ENCODE results near the gene CRACR2B. TPM values are rescaled to one million over a fixed set of nuclear protein-coding genes. Genes with fewer than 3 reads are reported as not detected.

CRACR2B gene
- total RNA-seq, 2 donors from 2014 or later: 23.2 to 83.0 TPM

DNA sequence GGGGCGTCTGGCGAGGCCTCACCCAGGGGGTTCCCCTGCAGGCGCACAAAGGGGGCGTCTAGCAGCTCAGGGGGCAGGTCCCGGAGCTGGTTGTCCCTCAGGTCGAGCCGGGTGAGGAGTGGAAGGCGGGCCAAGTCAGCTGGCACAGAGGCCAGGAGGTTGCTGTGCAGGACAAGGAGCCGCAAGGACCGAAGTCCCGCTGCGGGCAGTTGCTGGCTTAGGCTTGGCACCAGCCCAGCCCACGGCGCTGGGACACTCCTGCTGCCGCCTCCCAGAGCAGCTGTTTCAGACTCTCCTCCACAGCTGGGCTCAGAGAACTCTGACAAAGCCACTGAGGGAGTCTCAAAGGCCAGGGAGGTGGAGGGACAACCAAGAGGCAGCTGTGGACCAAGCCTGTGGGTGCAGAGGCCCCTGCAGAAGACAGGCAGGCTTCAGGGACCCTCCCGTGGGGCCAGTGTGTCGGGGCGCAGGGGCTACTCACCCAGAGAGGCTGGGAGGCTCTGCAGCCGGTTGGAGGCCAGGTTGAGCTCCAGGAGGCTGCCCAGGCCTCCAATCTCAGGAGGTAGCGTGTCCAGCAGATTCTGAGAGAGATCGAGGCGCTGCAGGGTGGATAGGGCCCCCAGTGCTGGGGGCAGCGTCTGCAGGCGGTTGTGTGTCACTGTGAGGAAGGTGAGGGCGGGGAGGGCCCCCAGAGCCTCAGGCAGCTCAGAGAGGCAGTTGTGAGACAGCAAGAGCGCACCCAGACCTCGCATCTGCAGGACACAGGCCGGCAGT, 24.8 kb upstream of the CRACR2B start:
- Histone ChIP-seq H3K4me1 (replicated peaks) (peaks cover 13% of the 10 kb centered on the region), H3K4me3 (no peak overlapping the region), H3K27me3 (replicated peaks; ENCODE audit: insufficient read depth) (no peaks in the 10 kb centered on the region), H3K27ac (no peak overlapping the region), H3K9me3 (no peaks in the 10 kb centered on the region), H3K36me3 (no peaks in the 10 kb centered on the region)
- TF ChIP-seq, protein P1, sequence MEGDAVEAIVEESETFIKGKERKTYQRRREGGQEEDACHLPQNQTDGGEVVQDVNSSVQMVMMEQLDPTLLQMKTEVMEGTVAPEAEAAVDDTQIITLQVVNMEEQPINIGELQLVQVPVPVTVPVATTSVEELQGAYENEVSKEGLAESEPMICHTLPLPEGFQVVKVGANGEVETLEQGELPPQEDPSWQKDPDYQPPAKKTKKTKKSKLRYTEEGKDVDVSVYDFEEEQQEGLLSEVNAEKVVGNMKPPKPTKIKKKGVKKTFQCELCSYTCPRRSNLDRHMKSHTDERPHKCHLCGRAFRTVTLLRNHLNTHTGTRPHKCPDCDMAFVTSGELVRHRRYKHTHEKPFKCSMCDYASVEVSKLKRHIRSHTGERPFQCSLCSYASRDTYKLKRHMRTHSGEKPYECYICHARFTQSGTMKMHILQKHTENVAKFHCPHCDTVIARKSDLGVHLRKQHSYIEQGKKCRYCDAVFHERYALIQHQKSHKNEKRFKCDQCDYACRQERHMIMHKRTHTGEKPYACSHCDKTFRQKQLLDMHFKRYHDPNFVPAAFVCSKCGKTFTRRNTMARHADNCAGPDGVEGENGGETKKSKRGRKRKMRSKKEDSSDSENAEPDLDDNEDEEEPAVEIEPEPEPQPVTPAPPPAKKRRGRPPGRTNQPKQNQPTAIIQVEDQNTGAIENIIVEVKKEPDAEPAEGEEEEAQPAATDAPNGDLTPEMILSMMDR (IDR thresholded peaks at IDR 0.05): no peak
- TF ChIP-seq POLR2AphosphoS5 (IDR thresholded peaks at IDR 0.05) (no peak), POLR2A (IDR thresholded peaks at IDR 0.05) (no peak)
- DNase-seq (ENCODE audit: low spot score): no peak
- intact Hi-C loops (cut with DNase I): no loop called here
- 88% methylated on average over 28 of the region's 28 CpGs for WGBS

DNA sequence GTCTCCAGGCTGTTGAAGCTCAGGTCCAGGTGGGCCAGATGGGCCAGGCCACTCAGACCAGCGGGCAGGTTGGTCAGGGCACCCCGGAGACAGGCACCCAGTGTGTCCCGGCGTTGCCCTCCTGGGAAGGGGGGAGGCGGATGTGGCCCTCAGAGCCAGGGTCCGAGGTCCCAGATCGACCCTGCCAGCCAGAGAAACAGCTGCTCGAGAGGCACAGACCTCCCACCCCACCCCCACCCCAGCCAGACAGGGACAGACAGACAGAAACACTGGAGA, 24.3 kb upstream of the CRACR2B start:
- H3K27me3 ChIP-seq (replicated peaks; ENCODE audit: insufficient read depth): no peaks in the 10 kb centered on the region
- WGBS: 79% methylated on average over 7 of the region's 8 CpGs
- H3K4me3 ChIP-seq: no peak overlapping the region
- DNase-seq (ENCODE audit: low spot score): no peak
- peaks cover 13% of the 10 kb centered on the region for H3K4me1 ChIP-seq (replicated peaks)
- no peaks in the 10 kb centered on the region for H3K36me3 ChIP-seq
- H3K9me3 ChIP-seq: no peaks in the 10 kb centered on the region
- no peak overlapping the region for H3K27ac ChIP-seq
- no peak for TF ChIP-seq POLR2A (IDR thresholded peaks at IDR 0.05)
- TF ChIP-seq, protein P1 (IDR thresholded peaks at IDR 0.05): no peak
- no peak for TF ChIP-seq POLR2AphosphoS5 (IDR thresholded peaks at IDR 0.05)
- intact Hi-C loops (cut with DNase I): no loop called here

DNA sequence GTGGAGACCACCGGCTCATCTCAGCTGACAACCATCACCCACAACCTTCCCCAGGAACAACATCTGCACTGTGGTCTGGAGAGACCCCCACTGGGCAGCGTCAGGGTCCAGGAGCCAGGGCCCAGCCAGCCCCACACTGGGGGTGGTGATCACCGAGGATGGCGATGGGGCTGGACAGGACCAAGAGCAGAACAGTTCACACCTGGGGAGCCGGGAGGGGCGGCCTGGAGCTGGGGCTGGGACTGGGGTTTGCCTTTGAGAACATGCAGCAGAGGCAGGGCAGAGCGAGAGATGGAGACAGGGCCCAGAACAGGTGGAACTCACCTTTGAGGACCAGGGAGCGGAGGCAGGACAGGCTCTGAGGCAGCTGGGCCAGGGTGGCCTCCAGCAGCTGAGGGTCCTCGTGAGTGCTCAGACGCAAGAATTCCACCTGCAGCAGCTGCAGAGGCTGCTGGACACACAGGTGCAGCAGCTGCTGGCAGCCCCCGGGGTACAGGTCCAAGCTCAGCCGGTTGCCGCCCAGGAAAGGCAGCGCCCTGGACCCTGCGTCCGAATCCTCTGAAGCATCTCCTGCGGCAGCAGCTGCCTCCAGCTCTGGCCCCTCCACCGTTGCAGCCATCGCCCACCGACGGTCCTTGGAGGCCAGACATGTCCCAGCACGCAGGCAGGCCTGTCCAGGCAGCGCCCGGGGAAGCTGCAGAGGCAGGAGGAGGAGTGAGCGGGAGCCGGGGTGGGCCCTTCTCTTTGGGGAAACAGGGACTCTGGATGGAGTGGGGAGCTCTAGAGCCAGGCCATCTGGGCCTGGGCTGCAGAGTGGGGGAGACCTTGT, 23.7 kb upstream of the CRACR2B start:
- WGBS: 36% methylated on average over 23 of the region's 26 CpGs
- no peaks in the 10 kb centered on the region for H3K27me3 ChIP-seq (replicated peaks; ENCODE audit: insufficient read depth)
- intact Hi-C loops (cut with DNase I): no loop called here
- no peaks in the 10 kb centered on the region for H3K36me3 ChIP-seq
- H3K9me3 ChIP-seq: no peaks in the 10 kb centered on the region
- H3K4me3 ChIP-seq: peak overlapping the region; percentile 47 to 61
- peaks cover 13% of the 10 kb centered on the region for H3K4me1 ChIP-seq (replicated peaks)
- no peak for TF ChIP-seq POLR2AphosphoS5 (IDR thresholded peaks at IDR 0.05)
- TF ChIP-seq, protein P1 (IDR thresholded peaks at IDR 0.05): no peak
- TF ChIP-seq POLR2A (IDR thresholded peaks at IDR 0.05): no peak
- no peak for DNase-seq (ENCODE audit: low spot score)
- H3K27ac ChIP-seq: peak overlapping the region in 1 of 2 donors; percentile 88

DNA sequence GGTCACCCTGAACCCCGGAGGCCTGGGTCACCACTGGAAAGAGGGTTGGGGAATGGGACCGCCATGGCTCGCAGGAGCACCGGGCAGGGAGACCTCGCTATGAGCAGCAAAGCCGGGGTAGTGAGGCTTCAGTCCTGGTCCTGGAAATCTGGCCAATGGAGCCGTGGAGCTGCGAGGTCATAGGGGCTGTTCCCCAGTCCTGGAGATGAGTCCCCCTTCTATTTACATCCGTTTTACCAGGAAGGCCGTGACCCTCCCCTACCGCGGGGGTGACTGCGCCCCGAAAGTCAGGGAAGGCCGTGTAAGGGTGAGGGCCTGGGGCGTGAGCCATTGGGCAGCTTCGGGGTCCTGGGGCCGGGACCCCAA, 23.1 kb upstream of the CRACR2B start:
- no peak for DNase-seq (ENCODE audit: low spot score)
- TF ChIP-seq POLR2A (IDR thresholded peaks at IDR 0.05) (no peak), POLR2AphosphoS5 (IDR thresholded peaks at IDR 0.05) (no peak)
- TF ChIP-seq, protein P1 (IDR thresholded peaks at IDR 0.05): no peak
- WGBS: 1% methylated on average over 18 of the region's 18 CpGs
- Histone ChIP-seq H3K4me3 (peak overlapping the region; percentile 47 to 61), H3K27me3 (replicated peaks; ENCODE audit: insufficient read depth) (no peaks in the 10 kb centered on the region), H3K27ac (peak overlapping the region; percentile 87 to 88), H3K9me3 (no peaks in the 10 kb centered on the region), H3K36me3 (no peaks in the 10 kb centered on the region), H3K4me1 (replicated peaks) (peaks cover 13% of the 10 kb centered on the region)
- intact Hi-C loops (cut with DNase I): no loop called here

Measured in prostate gland (tissue), 2 donors.